Stimulated activated CD4-positive, alpha-beta T cell treated with anti-CD3 and anti-CD28 coated beads, Interleukin-1b, Interleukin-23, amount 100 ng/mL, for 48 hours (primary cell): ENCODE data around the gene TMEM120B.
A peak's percentile ranks its signal among the peaks of the same experiment; 100 is the strongest.

Experiments used
- DNase-seq: peaks from one replicate; pipeline ENCODE4 v3.0.0-alpha.2; 2020

The TMEM120B gene

DNA sequence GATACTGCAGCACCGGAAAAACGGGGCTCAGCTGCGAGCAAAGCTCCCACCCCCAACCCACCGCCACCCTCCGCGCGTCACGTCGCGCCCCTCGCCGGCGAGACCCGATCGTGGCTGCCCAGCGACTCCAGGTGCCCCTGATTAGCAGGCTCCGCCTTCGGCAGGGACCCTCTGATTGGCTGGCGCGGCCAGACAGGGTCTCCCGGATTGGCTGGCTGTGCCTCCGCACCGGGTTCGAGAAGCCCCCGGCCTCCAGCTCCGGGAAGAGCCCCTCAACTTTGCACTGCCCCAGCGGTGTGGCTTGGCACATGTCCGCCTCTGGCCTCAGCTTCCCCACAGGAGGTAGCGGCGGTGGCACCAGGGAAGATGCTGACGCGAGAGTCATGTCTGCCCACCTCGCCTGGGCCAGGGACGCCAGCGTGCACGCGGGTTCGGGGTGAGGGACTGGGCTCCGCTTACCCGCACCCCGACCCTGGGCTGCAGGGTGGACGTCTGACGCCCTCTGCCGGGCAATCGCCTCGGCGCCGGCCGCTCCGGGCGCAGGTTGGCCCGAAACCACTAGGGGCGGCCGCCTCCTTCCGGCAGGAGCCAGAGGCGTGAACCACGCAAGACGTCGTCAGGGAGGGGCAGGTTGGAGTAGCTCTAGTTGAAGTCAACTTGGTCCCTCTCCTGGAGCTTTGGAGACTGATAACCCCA, 81.4 kb downstream of the TMEM120B start:
- peak; percentile 95 for DNase-seq

DNA sequence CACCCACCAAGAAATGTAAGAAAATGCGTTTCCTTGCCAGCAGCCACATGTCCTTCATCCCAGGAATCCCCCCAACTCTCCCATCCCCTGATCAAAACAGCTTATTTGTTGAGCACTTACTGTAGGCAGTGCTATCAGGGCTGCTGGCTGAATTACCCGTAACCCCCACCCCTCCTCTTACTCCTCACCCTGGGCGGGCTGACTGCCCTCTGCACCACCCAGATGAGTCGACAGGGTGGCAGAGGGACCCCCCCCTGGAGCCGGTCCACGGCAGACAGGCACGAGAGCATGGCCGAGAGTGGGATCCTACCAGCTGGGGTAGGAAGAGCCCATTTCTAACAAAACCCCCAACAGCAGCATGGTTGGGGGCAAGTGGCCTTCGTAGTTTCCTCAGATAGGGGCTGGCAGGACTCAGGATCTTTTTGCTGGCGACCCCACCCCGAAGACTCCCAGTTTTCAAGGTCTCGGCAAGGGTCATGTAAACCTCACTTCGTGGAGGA, 82.0 kb downstream of the TMEM120B start:
- DNase-seq = peak; percentile 57

DNA sequence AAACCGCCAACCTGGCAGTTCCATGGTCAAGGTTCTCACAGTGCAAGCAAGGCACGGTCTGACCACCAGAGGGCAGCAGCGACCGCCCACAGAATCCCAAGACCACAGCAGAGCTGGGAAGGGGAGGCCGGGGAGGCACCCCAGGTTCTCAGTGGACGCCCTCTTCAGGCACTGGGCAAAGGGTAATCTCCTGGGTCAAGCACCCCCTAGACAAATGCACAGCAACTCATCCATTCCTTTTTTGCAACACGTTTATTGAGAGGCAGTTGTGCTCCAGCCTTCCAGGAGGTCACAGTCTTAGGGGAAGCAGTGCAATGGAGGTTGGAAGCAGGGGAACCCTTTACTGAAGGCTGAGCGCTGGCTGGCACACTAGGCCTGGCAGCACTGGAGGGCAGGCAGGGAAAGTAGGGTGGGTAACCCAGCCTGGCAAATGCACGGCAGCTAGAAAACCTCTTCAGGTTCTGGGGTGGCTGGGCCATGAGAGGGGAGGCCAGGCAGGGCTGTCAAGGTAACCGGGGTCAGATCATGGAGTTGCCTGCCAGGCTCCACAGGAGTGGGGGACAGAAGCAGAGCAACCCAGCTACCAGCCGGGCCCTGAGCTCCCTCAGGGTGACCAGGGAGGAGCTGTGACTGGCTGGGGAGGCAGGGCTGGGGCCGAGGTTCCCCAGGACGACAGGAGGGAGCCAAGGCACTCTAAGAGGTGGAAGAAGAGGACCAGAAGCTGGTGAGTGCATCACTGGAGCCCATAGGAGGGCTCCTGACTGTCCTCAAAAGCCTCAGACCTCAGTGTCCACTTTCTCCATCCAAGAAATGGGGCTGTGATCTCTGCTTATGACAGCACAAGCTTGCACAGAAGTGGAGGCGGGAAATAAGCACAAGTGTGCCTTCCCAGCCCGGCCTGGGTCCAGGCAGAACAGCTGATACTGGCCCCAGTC, 82.7 kb downstream of the TMEM120B start:
- peak; percentile 78 for DNase-seq

DNA sequence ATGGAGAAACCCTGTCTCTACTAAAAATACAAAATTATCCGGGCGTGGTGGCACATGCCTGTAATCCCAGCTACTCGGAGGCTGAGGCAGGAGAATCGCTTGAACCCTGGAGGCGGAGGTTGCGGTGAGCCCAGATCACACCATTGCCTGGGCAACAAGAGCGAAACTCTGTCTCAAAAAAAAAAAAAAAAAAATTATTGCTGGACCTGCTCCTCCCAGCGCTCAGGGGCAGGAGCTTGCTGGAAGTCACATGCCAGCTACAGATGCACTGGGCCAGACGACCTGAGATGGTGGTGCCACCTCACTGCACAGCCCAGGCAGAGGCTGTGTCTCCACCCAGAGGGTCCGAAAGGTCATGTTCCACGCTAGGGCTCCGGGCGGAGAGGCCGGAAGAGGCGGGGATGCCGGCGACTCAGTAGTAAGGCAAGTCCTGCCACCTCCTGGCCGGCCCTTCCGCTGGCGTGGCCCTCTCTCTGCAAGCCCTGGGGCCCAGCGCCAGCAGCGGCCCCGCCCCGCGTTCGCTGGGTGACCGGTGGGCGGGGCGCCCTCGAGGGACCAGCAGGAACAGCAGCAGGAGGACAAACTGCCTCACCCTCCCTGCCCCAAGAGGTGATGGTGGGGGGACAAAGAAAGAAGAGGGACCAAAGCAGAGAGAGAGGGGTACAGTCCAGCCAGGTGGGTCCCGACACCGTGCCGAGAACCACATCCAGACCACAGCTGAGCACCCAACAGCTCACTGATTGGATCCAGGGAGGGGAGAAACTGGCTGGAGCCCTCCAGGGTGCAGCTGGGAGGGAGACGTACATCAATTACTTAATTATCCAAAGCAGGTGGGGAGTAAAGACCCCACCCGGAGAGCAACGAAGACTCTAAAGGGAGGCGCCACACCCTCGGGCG, 84.6 kb downstream of the TMEM120B start:
- no peak for DNase-seq

DNA sequence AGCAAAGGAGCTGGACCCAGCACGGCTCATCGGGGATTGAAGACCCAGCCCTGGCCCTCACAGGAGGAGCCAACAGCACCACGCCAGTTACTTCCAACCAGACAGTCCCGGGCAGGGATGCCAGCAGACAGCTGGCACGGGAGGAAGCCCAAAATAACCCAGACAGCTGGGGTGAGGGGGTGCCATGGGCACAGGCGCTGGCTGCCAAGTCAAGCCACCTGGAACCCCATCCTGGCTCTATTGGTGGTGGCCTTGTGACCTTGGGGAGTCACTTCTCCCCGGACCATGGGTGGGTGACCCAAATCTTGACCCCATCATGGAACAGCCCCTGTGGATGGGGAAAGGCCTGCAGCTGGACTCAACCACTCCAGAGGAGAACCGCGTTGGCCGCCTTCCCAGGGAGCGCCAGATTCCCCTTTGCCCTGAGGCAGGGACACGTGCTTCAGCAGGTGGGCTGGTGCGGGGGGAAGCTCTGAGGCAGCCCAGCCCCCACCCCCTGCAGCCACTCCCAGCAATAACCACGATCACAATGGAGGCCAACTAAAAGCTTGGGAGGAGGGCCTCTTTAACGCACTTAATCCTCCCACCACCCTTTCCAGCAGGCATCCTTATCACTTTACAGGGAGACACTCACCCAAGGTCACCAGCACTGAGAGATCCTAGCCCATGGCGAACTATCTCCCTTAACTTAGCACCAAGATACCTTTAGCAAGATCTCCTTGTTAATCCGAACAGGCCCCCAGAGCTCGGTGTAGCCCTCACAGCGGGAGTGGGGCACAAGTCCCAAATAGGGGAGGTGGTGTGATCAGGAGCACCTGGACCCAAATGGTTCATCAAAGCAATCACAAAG, 85.6 kb downstream of the TMEM120B start:
- DNase-seq = no peak

DNA sequence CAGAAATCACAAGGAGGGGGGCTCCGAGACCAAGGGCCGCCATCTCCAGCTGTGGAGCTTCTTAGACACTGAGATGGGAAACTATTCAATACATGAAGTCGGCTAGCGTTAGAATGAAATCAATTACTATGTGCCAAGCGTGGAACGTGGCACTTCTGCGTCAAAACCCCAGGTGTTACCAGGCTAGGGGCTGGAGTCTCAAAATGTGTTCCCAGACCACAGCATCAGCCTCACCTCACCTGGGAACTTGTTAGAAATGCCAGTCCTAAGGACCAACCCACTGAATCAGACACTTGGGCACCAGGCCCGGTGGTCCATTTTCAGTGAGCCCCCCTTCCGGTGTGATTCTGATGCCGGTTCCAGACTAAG, 86.2 kb downstream of the TMEM120B start:
- no peak for DNase-seq

DNA sequence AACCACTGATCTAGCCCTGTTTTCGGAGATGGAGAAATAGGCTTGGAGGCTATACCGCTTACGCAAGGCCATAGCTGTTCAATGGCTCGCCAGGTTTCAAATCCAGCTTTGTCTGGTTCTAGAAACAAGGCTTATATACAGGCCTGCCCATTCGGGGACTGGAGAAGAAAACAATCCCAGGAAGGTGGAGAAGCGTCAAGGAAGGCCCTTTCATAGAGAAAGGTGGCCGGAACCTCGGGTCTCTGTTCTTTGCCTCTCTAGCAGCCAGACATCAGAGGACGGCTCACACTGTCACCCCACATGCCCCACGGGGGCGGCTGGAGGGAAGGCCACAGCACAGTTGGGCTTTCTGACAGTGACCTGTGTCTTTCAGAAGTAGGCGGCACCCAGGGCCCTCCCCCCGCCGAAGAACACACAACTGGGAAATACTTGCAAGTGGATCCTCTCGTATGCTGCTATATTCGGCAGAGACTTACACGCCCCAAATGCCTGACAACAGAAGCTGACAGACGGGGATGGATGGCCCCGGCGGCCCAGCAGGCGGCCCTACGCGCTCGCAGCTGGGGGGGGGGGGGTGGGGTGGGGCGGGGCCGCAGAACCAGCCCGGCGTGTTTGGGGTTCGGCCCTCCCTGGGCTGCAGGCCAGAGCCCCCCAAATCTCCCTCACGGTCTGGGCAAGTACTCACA, 86.7 kb downstream of the TMEM120B start:
- DNase-seq = peak; percentile 48

DNA sequence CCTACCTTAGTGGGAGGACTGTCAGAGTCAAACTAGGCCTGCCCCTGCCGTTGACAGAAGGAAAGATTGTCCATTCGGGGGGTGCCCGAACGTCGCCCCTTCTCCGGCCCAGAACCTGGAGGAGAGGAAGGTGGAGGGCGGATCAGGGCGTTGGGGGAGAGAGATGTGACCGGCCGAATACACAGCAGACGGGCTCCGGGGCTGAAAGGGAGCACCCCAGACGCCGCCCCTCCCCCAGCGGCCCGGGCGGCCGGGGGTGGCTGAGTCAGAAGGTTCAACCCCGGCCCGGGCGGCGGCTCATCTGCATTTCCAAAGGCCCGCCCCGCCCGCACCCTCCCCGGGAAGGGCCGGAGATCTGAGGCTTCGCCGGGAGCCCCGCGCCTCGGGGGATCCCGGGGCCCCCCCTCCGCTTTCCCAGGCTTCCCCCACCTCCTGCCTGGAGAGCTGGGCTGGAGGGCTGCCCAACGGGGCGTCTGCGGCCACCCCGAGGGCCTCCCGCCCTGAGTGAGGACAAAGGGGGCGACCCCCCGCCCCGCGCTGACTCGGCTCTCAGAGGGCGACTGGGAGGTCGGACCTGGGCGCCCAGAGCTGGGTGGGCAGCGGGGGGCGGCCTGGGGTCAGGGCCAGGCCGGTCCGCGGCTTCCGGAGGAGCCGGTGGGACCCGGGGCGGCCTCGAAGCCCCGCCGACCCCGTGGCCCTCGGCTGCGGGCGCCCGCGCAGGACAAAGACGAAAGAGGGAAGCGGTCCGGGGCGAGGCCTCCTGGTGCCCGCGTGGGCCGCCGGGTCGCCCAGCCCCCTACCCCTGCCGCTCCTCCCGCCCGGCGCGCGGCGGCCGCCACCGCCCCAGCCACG, 87.5 kb downstream of the TMEM120B start:
- peak; percentile 82 for DNase-seq

DNA sequence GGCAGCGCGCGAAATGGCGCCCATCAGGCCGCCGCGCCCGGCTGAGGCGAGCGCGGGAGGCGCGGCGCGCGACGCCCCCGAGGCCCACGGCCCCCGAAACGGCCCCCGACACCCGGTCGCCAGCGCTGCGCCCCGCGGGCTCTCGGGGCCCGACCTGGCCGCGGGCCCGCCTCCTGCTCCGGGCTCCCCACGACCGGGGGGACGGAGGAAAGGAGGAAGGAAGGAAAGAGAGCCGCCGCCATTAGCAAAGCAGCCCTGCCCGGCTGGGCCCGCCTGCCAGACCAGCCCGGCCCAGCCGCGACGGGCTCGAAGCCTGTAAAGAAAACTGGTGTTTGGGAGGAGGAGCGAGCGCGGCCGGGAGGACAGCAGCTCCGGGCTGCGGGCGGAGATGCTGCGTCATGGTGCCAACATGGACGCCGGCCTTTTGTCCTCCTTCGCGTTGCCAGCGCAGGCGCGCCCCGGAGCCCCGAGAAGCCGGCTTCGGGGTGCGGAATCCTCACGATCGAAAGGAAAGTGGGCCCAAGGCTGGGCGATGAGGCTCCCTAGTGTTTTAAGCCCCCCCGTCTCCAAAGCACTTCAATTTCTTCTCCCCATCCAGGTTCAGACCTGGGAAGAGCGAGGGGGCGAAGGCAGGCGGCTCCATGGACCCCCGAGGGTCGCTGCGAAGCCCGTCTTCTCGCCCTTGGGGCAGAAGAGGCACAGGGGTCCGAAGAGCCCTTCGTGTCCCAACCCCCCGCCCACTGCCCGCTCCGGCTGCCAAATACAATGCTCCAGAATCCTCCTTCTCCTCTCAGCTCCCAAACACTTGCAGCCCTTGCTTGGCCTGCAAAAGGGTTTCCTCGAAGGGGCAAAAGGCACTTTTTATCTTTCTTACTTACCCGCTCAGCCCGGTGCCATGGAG, 88.4 kb downstream of the TMEM120B start:
- DNase-seq = peak; percentile 73

DNA sequence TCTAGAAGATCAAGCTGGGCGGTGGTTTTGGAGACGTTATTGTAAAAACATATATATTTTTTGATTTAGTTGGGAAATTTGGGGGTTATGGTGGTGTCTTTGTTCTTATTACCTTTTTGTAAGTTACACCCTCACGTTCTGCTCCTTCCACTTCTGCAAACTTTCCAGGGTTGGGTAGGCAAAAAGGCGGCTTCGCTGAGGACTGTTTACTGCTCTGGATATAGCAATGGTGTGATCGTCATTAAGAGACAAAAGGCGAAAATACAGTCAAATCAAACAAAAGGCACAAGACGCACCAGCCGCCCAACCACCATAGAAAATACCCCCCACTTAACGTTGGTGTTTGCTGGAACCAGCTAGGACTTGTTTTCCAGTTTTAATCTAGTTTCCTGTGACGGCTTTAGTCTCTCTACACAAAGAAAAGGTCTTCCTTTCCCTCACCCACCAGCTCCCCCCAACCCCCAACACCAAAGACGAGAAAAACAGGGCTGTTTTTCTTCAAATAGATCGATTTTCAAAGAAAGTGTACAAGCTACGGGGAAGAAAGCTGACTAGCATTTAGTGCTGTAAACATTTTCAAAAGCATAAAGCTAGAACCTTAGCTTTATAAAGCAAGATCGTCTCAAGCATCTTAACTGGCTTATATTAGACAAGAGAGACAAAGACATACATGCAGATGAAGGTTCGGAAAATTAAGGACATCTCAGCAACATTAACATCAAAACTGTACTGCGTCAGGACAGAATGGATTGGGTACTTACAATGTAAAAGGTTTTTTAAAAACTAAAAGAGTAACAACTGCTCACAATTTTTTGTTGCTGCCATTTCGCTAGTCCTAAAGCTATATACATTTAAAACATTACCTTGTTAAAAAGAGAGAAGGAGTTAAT, 89.3 kb downstream of the TMEM120B start:
- DNase-seq = peak; percentile 33

DNA sequence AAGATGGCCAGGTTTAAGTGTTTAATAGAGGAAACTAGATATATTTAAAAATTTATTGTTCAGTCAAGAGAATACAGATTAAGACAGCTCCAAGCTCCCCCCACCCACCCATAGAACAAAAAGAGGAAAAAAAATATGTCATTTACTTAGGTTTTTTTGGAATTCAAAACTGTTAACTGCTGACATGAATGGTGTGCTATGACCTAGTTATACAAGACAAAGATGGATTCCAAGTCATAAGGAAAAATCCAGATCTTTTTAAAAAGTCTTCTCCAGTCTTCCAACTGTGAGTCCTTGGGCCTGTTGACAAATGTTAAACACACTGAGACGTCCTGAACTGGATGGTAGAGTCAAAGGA, 89.9 kb downstream of the TMEM120B start:
- no peak for DNase-seq

DNA sequence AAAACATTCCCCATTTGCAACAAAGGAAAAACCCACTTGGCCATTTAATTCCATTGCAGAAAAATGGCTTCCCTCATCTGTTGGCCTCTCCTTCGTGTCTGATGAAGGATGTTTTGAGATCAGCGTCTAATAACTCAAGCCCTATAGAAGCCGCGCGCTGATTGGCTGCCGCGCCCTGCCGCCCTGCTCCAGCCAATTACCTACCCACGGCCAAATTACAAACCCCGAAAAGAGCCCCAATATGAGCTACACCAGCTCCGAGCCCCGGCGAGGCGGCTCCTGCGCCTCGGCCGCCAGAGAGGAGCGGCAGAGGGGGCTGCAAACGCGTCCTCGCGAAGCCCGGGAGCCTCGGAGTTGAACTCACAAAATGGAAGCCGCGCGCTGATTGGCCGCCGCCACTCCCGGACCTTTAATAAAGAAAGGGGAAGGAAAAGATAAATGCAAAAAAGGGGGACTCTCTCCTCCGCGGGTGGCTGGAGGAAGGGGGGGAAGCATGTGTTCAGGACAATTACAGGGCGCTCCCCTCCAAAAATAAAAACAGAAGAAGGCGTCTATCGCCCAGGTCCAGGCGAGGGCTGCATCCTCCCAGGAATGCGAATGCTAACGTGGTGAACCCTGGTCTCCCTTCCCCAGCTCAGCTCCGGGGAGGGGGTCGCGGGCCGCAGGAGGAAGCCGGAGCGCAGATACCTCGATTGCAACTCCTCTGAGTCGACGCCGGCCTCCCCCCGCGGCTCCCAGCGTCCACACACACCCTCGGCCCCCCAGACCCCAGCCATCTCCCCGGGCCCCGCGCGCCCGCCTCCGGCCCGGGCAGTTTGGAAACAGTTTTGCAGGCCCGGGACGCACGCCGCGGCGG, 90.5 kb downstream of the TMEM120B start:
- peak; percentile 89 for DNase-seq

DNA sequence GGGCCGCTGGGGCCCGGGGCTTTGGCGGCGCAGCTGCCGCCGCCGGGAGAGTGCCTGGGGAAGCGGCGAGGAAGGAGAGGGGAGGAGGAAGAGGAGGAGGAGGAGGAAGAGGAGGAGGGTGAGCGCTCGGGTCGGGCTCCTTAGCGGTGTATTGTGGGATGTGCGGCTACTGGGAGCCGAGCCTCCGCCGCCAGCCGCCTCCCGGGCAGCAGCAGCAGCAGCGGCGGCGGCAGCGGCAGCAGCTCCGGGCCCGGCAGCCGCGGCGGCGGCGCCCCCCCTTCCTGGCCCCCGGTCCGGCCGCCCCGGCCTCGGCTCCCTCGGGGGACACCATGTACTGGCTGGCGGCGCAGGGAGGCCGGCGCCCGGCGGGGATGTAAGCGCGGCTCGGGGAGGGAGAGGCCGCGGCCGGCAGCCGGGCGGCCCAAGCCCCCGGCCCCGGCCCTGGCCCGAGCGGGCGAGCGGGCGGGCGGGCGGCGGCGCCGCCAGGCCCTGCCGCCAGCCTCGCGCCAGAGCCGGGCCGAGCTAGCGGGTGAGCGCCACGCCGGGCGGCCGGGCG, 91.4 kb downstream of the TMEM120B start, which contains the start of gene SETD1B:
TSS of gene SETD1B (plus strand) at position 149 of the 556 bp plus-strand sequence. CDS start 729 bp downstream, outside the sequence.
- peak; percentile 64 for DNase-seq

DNA sequence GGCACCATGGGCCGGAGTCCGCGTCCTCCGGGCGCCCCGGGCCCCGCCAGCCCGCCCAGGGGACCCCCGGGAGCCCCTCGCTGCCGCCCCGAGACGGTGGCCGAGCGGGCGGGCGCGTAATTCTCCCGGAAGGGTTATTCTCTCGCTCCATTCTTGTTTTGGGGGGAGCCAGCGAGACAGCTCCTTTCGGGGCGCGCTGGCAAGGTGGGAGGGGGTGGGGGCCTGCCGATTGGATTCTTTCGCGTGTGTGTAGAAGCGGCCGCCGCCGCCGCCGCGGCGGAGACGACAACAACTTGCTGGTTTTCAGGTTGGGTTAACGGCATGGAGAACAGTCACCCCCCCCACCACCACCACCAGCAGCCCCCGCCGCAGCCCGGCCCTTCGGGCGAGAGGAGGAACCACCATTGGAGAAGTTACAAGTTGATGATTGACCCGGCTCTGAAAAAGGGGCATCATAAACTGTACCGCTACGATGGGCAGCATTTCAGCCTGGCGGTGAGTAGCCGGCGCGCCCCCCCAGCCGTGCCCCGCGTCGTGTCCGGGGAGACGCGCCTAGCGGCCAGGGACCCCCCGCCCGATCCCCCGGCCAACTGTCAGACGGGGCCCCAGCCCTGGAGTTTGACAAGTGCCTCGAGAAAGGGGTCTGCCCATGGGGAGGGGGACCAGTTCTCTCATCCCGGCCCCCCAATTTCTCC, 92.0 kb downstream of the TMEM120B start:
- DNase-seq = peak; percentile 44

DNA sequence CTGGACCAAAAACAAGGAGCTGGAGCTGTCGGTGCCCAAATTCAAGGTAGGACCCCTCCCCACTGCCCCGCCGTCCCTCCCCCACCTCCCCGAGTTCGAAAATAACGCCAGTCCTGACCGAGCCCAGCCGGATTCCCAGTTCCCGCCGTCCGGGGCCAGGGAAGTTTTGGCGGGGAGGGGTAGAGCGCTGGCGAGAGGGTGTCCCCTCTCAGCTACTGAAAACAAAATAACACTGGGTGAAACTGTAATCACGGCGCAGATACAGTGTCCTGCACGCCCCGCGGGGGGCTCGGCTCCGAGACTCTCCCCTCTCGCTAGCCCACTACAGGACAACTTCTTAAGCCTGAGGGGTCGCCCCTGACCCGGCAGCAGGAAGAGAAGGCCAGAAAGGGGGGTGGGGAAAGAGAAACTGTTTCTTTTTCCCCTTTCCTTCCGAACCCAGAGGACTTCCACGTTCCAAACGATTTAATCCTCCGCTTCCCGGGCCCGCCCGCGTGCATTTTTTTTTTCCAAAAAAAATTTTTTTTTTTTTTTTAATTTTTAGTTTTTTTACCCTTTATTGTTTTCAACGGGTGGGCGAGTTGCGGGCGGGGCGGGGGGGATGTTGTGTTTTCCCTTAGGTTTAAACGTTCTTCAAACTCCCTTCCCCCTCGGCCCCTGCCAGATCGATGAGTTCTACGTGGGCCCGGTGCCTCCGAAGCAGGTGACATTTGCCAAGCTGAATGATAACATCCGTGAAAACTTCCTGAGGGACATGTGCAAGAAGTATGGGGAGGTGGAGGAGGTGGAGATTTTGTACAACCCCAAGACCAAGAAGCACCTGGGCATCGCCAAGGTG, 92.8 kb downstream of the TMEM120B start:
- DNase-seq = no peak
